GM19099 (cell line): ENCODE results near the gene IGFBP5.

ENCODE experiments used
- POLR2A ChIP-seq: IDR thresholded peaks from 3 replicates; pipeline ENCODE4 v1.6.1; 2011; ENCODE audit warnings: low read depth; ENCODE audit not compliant: insufficient read length; ENCODE audit errors: extremely low read depth

Gene IGFBP5

GRCh38 chr2:216721141-216721540 is 25.8 kb upstream of the IGFBP5 start:
- no peak for TF ChIP-seq POLR2A

GRCh38 chr2:216720722-216721121 is 25.4 kb upstream of the IGFBP5 start:
- no peak for TF ChIP-seq POLR2A

GRCh38 chr2:216717907-216718615 is 22.7 kb upstream of the IGFBP5 start:
- no peak for TF ChIP-seq POLR2A

GRCh38 chr2:216717491-216717901 is 22.1 kb upstream of the IGFBP5 start:
- TF ChIP-seq POLR2A: no peak

GRCh38 chr2:216716109-216716508 is 20.8 kb upstream of the IGFBP5 start:
- no peak for TF ChIP-seq POLR2A

- TF ChIP-seq POLR2A: no peak
Observed at GRCh38 chr2:216715402-216715974, 20.1 kb upstream of the IGFBP5 start.

GRCh38 chr2:216714376-216714775 is 19.0 kb upstream of the IGFBP5 start:
- TF ChIP-seq POLR2A: no peak

- TF ChIP-seq POLR2A: no peak
Observed at GRCh38 chr2:216713691-216714336, 18.5 kb upstream of the IGFBP5 start.

- no peak for TF ChIP-seq POLR2A
Observed at GRCh38 chr2:216711348-216711747, 16.0 kb upstream of the IGFBP5 start.

- no peak for TF ChIP-seq POLR2A
Observed at GRCh38 chr2:216710551-216711301, 15.4 kb upstream of the IGFBP5 start.

- no peak for TF ChIP-seq POLR2A
Observed at GRCh38 chr2:216702756-216703155, 7.4 kb upstream of the IGFBP5 start.

GRCh38 chr2:216701544-216701943 is 6.2 kb upstream of the IGFBP5 start:
- TF ChIP-seq POLR2A: no peak

GRCh38 chr2:216700781-216701180 is 5.4 kb upstream of the IGFBP5 start:
- TF ChIP-seq POLR2A: no peak

GRCh38 chr2:216700088-216700567 is 4.8 kb upstream of the IGFBP5 start:
- no peak for TF ChIP-seq POLR2A

- no peak for TF ChIP-seq POLR2A
Observed at GRCh38 chr2:216698895-216699294, 3.5 kb upstream of the IGFBP5 start.
